ENCODE data around the gene FHL1.

Gene FHL1

DNA sequence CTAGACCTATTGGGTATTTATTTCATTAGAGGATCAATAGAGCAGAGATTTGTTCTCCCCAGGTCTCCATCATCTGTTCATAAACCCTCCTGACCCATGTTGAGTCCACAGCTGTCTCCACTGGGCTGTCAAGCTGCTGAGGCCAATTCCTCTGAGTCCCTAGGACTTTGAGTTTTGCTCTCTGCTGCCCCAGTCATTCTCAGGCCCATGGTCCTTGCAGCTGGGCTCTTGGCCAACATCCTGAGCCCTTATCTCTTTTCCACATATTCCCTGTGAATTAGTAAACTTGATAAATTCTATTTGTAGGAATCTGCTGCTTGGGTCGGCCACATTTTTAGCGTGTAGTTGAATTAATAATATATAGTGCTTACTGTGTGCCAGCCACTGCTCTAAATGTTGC is 41.9 kb downstream of the FHL1 start:
- DNase-seq = no peak

GRCh38 chrX:136190038-136190713 is 42.8 kb downstream of the FHL1 start:
- DNase-seq = no peak

DNA sequence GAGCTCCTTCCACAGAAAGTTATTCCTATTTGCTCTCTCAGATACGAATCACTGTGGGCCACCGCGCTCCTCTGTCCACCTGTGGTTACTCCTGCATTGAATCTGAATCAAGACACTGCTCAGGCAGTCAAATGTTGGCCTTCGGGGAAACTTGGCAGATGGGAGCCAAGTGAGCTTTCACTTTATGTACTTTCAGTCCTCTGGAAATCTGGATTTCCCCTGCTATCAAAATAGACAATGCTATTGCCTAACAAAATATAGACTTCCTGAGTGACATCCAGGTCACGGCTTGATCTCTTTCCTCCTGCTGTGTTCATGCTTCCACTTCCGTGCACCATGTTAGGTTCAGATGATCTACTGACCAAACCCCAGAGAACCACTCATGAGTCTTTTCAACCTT is 43.8 kb downstream of the FHL1 start:
- DNase-seq = no peak

DNA sequence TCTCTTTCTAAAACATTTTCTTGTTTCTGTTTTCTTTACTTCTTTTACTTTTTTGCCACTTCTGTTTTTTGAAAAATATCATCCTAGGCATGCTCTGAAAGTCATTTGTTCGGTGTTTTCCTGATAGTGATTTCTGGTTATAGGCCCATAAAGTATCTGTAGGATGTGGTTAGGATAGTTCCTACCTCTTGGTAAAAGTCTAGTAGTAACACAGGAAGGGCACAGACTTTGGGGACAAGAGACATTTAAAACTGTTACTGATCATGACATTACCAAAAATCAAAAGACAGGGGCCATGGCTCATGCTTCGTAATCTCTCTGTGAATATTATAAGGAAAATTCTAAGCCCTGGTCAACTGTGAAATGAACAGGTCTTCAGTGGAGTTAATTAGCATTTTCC is 44.8 kb downstream of the FHL1 start:
- DNase-seq = no peak

GRCh38 chrX:136192839-136193414 is 45.6 kb downstream of the FHL1 start:
- no peak for DNase-seq

DNA sequence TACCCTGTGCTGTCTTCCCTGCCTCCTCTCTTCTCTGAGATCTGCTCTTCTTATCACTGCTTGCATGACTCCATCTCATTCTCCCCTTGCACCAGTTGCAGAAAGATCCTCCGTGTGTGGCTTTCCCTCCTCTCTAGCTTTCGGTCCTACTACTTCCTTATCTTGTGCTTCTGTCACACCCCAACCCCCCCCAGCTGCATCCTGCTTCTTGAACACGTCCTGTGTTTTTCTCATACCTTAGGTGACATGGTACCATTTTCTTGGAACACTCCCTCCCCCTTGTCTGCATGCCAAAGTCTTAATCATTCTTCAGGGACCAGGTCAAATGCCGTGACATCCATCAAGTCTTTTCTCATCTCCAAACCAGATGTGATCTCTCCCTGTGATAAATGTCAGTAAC is 46.4 kb downstream of the FHL1 start:
- no peak for DNase-seq

DNA sequence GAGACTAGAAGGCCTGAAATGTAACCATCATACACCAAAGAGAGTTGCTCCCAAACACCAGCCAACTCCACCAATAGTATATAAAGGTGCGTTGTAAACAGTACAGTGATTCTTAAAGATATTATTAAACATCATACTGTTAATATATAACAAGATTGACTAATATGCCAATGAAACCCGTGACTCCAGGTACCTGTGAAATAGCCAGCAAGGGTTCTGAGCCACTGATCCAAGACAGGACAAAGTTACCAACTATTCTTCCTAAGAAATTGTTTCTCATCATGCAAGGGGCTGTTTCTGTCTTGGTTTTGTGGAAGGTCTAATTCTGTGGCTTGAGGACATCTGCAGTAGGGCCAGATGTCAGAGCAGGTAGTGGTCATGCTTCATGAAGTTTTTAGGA is 47.2 kb downstream of the FHL1 start:
- no peak for DNase-seq

- no peak for DNase-seq
These were observed 47.9 kb downstream of the FHL1 start for GRCh38 chrX:136195247-136195646.

DNA sequence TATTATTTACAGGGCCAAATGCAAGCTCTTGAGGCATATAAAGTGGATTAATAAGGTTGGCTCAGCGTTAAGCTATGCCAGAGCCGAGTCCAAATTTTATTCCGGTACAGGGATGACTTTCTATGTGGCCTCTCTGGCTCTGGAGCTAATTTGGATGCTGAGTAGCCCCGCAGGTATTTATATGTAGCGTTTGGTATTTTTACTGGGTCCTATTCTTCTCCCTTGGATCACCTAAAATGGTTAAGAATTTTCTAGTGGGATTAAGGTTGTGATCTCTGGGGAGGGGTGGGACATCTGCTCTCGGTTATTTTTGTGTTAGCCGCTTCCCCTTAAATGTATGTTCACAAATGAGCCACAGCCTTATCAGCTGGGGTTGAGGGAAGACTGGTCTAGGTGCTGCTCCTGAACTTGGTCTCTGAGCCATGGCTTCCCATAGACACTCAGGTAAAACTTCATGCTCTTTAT is 49.4 kb downstream of the FHL1 start:
- no peak for DNase-seq

- no peak for DNase-seq
These were observed 50.7 kb downstream of the FHL1 start for GRCh38 chrX:136198010-136198409.

- DNase-seq = no peak
These were observed 51.4 kb downstream of the FHL1 start for GRCh38 chrX:136198678-136199243.

DNA sequence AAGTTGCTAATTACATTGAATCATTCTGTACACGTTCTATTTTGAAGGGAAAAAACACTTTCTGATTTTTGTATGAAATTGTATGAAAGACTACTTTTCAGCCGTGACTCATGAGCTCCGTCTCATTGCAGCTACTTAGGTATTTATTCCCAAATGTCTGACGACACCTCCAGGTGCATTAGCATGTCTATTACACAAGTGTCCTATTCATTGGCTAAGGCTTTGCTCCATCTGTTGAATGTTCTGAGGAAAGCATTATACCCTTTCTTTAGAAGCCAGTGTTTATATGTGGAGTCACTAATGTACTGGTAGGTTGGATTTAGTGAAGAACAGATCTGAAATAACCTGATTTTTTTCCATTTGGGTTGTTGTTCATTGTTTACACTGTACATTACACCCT is 52.0 kb downstream of the FHL1 start:
- DNase-seq = no peak

DNA sequence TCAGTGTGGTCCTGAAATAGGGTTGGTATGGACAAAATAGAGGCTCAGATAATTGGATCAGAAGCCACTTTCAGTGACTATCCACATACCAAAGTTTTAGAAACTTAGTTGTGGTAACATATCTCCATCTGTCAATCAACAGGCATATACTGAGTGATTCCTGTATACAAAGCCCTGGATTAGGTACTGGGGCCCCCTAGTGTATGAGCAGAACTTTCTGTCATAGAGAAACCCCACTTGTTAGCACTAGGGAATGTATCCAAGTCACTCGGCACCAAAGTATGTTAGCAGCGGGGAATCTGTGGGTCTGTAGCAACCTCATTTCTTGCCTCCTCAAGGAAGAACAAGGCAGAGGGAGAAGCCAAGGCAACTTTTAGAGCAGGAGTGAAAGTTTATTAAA is 53.1 kb downstream of the FHL1 start:
- DNase-seq = no peak

GRCh38 chrX:136201601-136202000 is 54.3 kb downstream of the FHL1 start:
- DNase-seq = no peak

DNA sequence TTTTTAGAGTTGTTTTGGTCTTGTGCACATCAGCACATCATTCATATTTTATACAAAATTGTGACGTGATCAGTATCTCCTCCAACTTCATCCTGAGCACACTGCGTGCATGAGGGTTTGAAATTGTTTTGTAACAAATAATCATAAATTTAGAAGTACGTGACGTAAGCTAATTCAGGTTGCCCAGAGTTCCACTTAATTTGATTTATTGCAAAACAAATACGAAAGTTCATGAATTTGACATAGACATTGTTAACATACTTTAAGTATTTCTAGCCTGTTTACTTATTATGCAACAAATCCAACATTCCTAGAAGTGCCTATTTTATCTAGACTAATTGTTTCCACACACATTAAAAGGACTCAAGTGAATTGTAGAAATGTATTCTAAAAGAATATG is 55.6 kb downstream of the FHL1 start:
- no peak for DNase-seq

DNA sequence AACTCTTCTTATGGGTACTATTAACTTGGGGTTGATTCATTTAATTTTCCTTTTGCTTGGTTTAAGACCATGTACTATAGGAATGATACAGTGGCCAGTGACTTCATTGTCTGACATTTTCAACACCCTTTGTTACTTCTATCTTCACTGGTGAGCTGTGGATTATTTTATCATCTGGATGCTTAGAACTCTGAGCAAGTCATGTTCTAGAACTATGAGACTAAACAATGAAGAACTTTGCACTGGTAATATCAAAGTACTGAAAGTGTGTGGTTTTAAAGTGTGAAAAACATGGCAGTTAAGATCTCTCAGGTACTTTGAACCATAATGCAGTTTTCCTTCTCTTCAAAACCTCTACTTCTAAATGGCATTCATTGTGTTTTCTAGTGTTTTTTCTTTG is 56.1 kb downstream of the FHL1 start:
- no peak for DNase-seq

DNA sequence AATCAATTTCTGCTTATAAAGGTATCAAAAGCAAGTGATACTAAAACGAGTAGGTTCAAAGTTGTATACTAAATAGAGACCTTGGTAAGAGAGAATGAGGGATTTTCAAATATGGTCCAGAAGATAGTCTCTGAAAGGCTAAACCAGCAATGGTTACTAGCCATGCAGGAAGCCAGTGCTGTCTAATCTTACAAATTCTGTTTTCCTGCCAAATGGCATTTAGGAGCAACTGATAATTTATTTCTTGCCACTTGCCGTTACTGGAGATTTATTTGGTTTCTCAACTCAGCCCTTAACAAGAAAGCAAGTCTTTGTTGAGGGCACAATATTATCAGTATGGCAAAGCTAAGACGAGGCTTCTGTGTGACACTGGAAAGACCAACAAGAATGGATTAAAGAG is 56.6 kb downstream of the FHL1 start:
- DNase-seq = no peak

DNA sequence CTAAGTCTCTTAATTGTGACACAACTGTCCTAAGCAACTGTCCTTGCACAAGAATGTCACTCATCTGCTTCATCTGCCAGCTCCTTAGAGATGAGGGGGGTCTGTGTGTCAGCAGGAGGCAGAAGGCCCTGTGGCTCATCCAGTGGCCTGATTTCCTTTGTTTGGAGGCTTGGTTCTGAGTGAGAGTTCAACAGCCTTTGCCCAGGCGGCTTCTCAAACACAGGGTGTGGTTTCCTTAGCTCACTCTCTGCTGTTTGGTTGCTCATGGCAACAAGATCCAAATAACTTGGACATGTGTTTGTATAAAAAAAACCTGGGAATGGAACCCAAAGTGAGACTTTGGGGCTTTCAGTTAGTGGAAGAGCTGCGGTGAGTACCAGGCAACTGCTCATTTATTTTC is 57.2 kb downstream of the FHL1 start:
- no peak for DNase-seq

DNA sequence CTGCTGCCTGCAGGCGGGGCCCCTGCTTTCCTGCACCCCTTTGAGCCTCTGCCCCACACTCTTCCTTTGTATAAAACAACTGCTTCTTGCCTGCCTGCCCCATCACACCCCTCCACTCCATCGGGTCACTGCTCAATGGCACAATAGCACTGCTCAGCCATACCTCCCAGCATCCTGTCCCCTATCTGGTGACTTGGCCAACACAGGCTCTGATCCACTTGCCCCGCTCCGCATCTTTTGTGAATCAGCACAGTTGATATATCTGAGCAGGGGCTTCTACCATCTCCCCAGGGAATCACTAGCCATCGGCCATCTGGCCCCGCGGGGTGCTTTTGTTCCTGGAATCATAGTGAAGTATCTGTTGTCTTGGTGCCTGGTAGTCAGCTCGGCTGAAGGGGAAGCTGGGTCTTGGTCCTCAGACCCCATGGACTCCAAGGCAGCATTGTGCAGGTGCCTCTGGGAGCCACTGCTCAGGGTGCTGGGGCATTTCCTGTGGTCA is 58.6 kb downstream of the FHL1 start:
- DNase-seq = no peak

- no peak for DNase-seq
These were observed 59.6 kb downstream of the FHL1 start for GRCh38 chrX:136206916-136207315.

- DNase-seq = no peak
These were observed 60.2 kb downstream of the FHL1 start for GRCh38 chrX:136207546-136207945.

GRCh38 chrX:136209016-136209738 is 61.8 kb downstream of the FHL1 start:
- DNase-seq = no peak

GRCh38 chrX:136209751-136210150 is 62.4 kb downstream of the FHL1 start:
- DNase-seq = no peak

GRCh38 chrX:136210243-136210642 is 62.9 kb downstream of the FHL1 start:
- DNase-seq = no peak

All from NCI-H1694 treated with DMSO at 0.1 percent for 48 hours (cell line).